WTC11 (cell line): ENCODE data around the gene KBTBD2. TPM values are rescaled to one million over a fixed set of nuclear protein-coding genes. Genes with fewer than 3 reads are reported as not detected.

Experiments used
- ATAC-seq: fragments of 200-7000 bp; cut with Tn5 transposase; 2 replicates; pipeline ENCODE4 v1.10.0; 2021; ENCODE audit warnings: mild to moderate bottlenecking, moderate library complexity
- CTCF ChIA-PET: fragments of 300-600 bp; sonication (Branson Sonifier 250); formaldehyde crosslinking; loops from one replicate; lab custom pipeline; 2021; ENCODE audit warnings: antibody characterized with exemption; lab: Charles Lee
- POLR2A ChIA-PET: fragments of 350-600 bp; sonication (Branson Sonifier 250); formaldehyde crosslinking; loops from one replicate; lab custom pipeline; 2021; ENCODE audit warnings: antibody characterized with exemption; lab: Charles Lee
- DNase-seq: peaks from one replicate; pipeline ENCODE4 v3.0.0; 2021; ENCODE audit warnings: low spot score
- H3K27ac Mint-ChIP-seq: 2 replicates; pipeline ENCODE4 v1.8.0; 2021; ENCODE audit warnings: mixed read lengths
- H3K27me3 Mint-ChIP-seq: 2 replicates; pipeline ENCODE4 v1.8.0; 2021; ENCODE audit warnings: low read depth, mild to moderate bottlenecking, moderate library complexity, mixed read lengths
- H3K36me3 Mint-ChIP-seq: 2 replicates; pipeline ENCODE4 v1.8.0; 2021; ENCODE audit warnings: mixed read lengths
- H3K4me1 Mint-ChIP-seq: 2 replicates; pipeline ENCODE4 v1.8.0; 2022; ENCODE audit warnings: mixed read lengths
- H3K4me3 Mint-ChIP-seq: 2 replicates; pipeline ENCODE4 v1.8.0; 2021; ENCODE audit warnings: mild to moderate bottlenecking, moderate library complexity, mixed read lengths
- H3K9me3 Mint-ChIP-seq: 2 replicates; pipeline ENCODE4 v1.8.0; 2021; ENCODE audit warnings: mixed read lengths
- ATF1 ChIP-seq: sonication (generic); formaldehyde crosslinking; IDR thresholded peaks from 2 replicates; pipeline ENCODE4 v1.8.1; 2023; ENCODE audit warnings: mild to moderate bottlenecking, moderate library complexity, missing genetic modification reagents
- CBFB ChIP-seq: sonication (generic); formaldehyde crosslinking; IDR thresholded peaks from 2 replicates; pipeline ENCODE4 v1.8.1; 2022; ENCODE audit warnings: mild to moderate bottlenecking, low read depth, missing genetic modification reagents
- EMX1 ChIP-seq: fragments of 250-450 bp; sonication (Bioruptor Pico); IDR thresholded peaks from 2 replicates; pipeline ENCODE4 v1.8.0; 2021; ENCODE audit warnings: mild to moderate bottlenecking
- FOXK1 ChIP-seq: sonication (generic); formaldehyde crosslinking; IDR thresholded peaks from 2 replicates; pipeline ENCODE4 v1.8.0; 2022; ENCODE audit warnings: mild to moderate bottlenecking, moderate library complexity, missing genetic modification reagents
- KAT7 ChIP-seq: sonication (generic); formaldehyde crosslinking; IDR thresholded peaks from 2 replicates; pipeline ENCODE4 v1.8.1; 2023; ENCODE audit warnings: missing genetic modification reagents, mild to moderate bottlenecking, borderline replicate concordance
- NFE2L1 ChIP-seq: sonication (generic); formaldehyde crosslinking; IDR thresholded peaks from 2 replicates; pipeline ENCODE4 v1.8.1; 2023; ENCODE audit warnings: missing genetic modification reagents
- NR1H2 ChIP-seq: sonication (generic); formaldehyde crosslinking; IDR thresholded peaks from 2 replicates; pipeline ENCODE4 v1.9.0; 2021; ENCODE audit warnings: mild to moderate bottlenecking, moderate library complexity, missing genetic modification reagents
- TCF7 ChIP-seq: sonication (generic); formaldehyde crosslinking; IDR thresholded peaks from 2 replicates; pipeline ENCODE4 v1.8.0; 2022; ENCODE audit warnings: mild to moderate bottlenecking, low read depth, missing genetic modification reagents, moderate library complexity
- ZBTB21 ChIP-seq: sonication (generic); formaldehyde crosslinking; IDR thresholded peaks from 2 replicates; pipeline ENCODE4 v1.8.1; 2023; ENCODE audit warnings: mild to moderate bottlenecking, missing genetic modification reagents, borderline replicate concordance
- total RNA-seq: library from RNA; stranded (reverse); gene quantifications from 3 replicates; pipeline ENCODE4 v1.2.3, GENCODE V29; 2021
- TF ChIP-seq, protein P1 (sequence below): fragments of 250-450 bp; sonication (Bioruptor Pico); IDR thresholded peaks from 2 replicates; pipeline ENCODE4 v1.9.0; 2021; ENCODE audit warnings: moderate library complexity, mild to moderate bottlenecking, inconsistent platforms, borderline replicate concordance
- TF ChIP-seq, protein P2 (sequence below): sonication (generic); formaldehyde crosslinking; IDR thresholded peaks from 2 replicates; pipeline ENCODE4 v1.8.1; 2022; ENCODE audit warnings: mild to moderate bottlenecking, missing genetic modification reagents, moderate library complexity, borderline replicate concordance
- TF ChIP-seq, protein P3 (sequence below): sonication (generic); formaldehyde crosslinking; conservative IDR thresholded peaks from 2 replicates; pipeline ENCODE4 v1.8.1; 2023; ENCODE audit warnings: mild to moderate bottlenecking, low read depth, missing genetic modification reagents, moderate library complexity
- TF ChIP-seq, protein P4 (sequence below): sonication (generic); formaldehyde crosslinking; IDR thresholded peaks from 2 replicates; pipeline ENCODE4 v1.8.0; 2022; ENCODE audit warnings: mild to moderate bottlenecking, missing genetic modification reagents
- TF ChIP-seq, protein P5 (sequence below): sonication (generic); formaldehyde crosslinking; conservative IDR thresholded peaks from 2 replicates; pipeline ENCODE4 v1.8.1; 2022; ENCODE audit warnings: mild to moderate bottlenecking, missing genetic modification reagents
- TF ChIP-seq, protein P6 (sequence below): sonication (generic); formaldehyde crosslinking; IDR thresholded peaks from 2 replicates; pipeline ENCODE4 v1.8.0; 2022; ENCODE audit warnings: mild to moderate bottlenecking, missing genetic modification reagents
- TF ChIP-seq, protein P7 (sequence below): fragments of 250-450 bp; sonication (Bioruptor Pico); IDR thresholded peaks from 2 replicates; pipeline ENCODE4 v1.9.0; 2021; ENCODE audit warnings: mild to moderate bottlenecking, borderline replicate concordance
- TF ChIP-seq, protein P8 (sequence below): sonication (generic); formaldehyde crosslinking; IDR thresholded peaks from 2 replicates; pipeline ENCODE4 v1.8.1; 2023; ENCODE audit warnings: mild to moderate bottlenecking, missing genetic modification reagents

Gene KBTBD2
- total RNA-seq, 1 experiment from 2014 or later = 29.7 TPM

DNA sequence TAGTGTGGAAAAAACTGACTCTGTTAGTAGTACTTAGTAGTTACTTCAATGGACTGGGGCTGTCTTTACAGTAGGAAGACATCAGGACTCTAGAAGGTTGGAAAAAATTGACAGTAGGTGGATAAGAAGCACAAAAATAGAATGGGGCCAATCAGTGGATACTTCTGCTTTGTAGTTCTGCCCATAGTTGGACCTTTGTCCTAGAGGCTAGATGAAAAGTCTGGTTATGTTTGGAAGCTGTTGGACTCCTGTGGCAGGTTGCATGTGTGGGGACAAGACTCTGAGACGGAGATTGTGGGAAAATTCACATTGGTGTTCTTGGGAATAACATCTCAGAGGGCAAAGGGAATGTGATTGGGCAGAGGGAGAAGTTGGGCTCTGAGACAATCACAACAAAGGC is 18.6 kb upstream of the KBTBD2 start:
- no peaks in the 10 kb centered on the region for H3K9me3 Mint-ChIP-seq
- peaks cover 41% of the 10 kb centered on the region for H3K27me3 Mint-ChIP-seq
- ChIA-PET CTCF (no interaction called here), POLR2A (no interaction called here)
- TF ChIP-seq, protein P1, sequence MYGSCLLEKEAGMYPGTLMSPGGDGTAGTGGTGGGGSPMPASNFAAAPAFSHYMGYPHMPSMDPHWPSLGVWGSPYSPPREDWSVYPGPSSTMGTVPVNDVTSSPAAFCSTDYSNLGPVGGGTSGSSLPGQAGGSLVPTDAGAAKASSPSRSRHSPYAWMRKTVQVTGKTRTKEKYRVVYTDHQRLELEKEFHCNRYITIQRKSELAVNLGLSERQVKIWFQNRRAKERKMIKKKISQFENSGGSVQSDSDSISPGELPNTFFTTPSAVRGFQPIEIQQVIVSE (CRISPR knock-in tag) = no peak
- TF ChIP-seq NFE2L1 (CRISPR knock-in tag) (no peak), ATF1 (CRISPR knock-in tag) (no peak), NR1H2 (CRISPR knock-in tag) (no peak), CBFB (CRISPR knock-in tag) (no peak)
- TF ChIP-seq, protein P2, sequence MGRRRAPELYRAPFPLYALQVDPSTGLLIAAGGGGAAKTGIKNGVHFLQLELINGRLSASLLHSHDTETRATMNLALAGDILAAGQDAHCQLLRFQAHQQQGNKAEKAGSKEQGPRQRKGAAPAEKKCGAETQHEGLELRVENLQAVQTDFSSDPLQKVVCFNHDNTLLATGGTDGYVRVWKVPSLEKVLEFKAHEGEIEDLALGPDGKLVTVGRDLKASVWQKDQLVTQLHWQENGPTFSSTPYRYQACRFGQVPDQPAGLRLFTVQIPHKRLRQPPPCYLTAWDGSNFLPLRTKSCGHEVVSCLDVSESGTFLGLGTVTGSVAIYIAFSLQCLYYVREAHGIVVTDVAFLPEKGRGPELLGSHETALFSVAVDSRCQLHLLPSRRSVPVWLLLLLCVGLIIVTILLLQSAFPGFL (CRISPR knock-in tag) = no peak
- TF ChIP-seq, protein P3, sequence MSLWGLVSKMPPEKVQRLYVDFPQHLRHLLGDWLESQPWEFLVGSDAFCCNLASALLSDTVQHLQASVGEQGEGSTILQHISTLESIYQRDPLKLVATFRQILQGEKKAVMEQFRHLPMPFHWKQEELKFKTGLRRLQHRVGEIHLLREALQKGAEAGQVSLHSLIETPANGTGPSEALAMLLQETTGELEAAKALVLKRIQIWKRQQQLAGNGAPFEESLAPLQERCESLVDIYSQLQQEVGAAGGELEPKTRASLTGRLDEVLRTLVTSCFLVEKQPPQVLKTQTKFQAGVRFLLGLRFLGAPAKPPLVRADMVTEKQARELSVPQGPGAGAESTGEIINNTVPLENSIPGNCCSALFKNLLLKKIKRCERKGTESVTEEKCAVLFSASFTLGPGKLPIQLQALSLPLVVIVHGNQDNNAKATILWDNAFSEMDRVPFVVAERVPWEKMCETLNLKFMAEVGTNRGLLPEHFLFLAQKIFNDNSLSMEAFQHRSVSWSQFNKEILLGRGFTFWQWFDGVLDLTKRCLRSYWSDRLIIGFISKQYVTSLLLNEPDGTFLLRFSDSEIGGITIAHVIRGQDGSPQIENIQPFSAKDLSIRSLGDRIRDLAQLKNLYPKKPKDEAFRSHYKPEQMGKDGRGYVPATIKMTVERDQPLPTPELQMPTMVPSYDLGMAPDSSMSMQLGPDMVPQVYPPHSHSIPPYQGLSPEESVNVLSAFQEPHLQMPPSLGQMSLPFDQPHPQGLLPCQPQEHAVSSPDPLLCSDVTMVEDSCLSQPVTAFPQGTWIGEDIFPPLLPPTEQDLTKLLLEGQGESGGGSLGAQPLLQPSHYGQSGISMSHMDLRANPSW (CRISPR knock-in tag) = no peak
- TF ChIP-seq, all 79 proteins: peak for 0
- H3K4me3 Mint-ChIP-seq = no peak overlapping the region
- ATAC-seq (no peak), DNase-seq (no peak)
- no peaks in the 10 kb centered on the region for H3K36me3 Mint-ChIP-seq
- peaks cover 7% of the 10 kb centered on the region for H3K4me1 Mint-ChIP-seq
- H3K27ac Mint-ChIP-seq = no peak overlapping the region

DNA sequence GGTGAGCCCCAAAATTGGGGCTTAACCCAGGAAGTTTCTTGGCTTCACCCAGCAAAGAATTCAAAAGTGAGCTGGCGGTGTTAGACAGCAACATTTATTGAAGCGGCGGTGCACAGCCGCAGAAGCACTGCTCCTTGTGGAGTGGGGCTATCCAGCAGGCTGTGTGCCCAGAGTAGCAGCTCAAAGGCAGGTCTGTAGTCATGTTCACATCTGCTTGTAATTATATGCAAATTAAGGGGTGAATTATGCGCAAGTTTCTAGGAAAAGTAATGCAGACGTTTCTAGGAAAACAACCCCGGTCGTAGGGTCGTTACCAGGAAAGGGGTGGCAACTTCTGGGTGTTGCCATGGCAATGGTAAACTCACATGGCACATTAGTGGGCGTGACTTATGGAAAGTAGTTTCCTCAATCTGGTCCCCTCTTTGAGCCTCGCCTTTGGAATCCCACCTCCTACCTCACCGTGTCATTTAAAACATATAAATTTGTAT is 13.7 kb upstream of the KBTBD2 start:
- Mint-ChIP-seq H3K27ac (no peak overlapping the region), H3K4me3 (peak overlapping the region; percentile 61), H3K36me3 (no peaks in the 10 kb centered on the region), H3K9me3 (no peaks in the 10 kb centered on the region), H3K27me3 (peaks cover 19% of the 10 kb centered on the region), H3K4me1 (peaks cover 10% of the 10 kb centered on the region)
- peak; percentile 62 for DNase-seq
- CTCF ChIA-PET = interaction anchor here (1.3 kb wide), 1 partner anchor 59 kb away, joined by 4 read pairs; no protein-coding TSS in a partner anchor
- TF ChIP-seq CBFB (CRISPR knock-in tag) (no peak), TCF7 (CRISPR knock-in tag) (no peak)
- TF ChIP-seq, protein P4, sequence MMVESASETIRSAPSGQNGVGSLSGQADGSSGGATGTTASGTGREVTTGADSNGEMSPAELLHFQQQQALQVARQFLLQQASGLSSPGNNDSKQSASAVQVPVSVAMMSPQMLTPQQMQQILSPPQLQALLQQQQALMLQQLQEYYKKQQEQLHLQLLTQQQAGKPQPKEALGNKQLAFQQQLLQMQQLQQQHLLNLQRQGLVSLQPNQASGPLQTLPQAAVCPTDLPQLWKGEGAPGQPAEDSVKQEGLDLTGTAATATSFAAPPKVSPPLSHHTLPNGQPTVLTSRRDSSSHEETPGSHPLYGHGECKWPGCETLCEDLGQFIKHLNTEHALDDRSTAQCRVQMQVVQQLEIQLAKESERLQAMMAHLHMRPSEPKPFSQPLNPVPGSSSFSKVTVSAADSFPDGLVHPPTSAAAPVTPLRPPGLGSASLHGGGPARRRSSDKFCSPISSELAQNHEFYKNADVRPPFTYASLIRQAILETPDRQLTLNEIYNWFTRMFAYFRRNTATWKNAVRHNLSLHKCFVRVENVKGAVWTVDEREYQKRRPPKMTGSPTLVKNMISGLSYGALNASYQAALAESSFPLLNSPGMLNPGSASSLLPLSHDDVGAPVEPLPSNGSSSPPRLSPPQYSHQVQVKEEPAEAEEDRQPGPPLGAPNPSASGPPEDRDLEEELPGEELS (CRISPR knock-in tag) = no peak
- TF ChIP-seq, protein P5, sequence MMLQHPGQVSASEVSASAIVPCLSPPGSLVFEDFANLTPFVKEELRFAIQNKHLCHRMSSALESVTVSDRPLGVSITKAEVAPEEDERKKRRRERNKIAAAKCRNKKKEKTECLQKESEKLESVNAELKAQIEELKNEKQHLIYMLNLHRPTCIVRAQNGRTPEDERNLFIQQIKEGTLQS = no peak
- TF ChIP-seq, protein P6, sequence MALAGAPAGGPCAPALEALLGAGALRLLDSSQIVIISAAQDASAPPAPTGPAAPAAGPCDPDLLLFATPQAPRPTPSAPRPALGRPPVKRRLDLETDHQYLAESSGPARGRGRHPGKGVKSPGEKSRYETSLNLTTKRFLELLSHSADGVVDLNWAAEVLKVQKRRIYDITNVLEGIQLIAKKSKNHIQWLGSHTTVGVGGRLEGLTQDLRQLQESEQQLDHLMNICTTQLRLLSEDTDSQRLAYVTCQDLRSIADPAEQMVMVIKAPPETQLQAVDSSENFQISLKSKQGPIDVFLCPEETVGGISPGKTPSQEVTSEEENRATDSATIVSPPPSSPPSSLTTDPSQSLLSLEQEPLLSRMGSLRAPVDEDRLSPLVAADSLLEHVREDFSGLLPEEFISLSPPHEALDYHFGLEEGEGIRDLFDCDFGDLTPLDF (CRISPR knock-in tag) = no peak
- ATAC-seq = peak; percentile 95
- POLR2A ChIA-PET = interaction anchor here (0.5 kb wide), 1 partner anchor 178 kb away, joined by 4 read pairs; no protein-coding TSS in a partner anchor

DNA sequence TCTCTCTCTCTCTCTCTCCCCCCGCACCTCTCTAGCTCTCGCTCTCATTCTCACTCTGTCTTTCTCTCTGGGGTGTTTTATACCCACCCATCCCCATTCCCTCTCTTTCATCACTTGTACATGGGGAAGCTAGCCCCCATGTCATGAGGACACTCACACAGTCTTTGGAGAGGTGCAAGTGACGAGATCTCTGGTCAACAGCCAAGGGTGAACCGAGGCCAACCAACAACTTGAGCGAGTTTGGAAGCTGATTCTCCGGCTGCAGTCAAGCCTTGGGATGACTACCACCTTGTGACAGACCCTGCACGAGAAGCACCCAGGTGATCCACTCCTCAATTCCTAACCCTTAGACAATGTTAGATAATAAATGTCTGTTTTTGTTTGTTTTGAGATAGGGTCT is 10.1 kb upstream of the KBTBD2 start:
- Mint-ChIP-seq H3K4me1 (peaks cover 5% of the 10 kb centered on the region; the same call in 1 of the 2 replicates), H3K9me3 (no peaks in the 10 kb centered on the region), H3K4me3 (no peak overlapping the region), H3K27ac (no peak overlapping the region), H3K36me3 (no peaks in the 10 kb centered on the region), H3K27me3 (peaks cover 33% of the 10 kb centered on the region)
- POLR2A ChIA-PET = no interaction called here
- CTCF ChIA-PET = no interaction called here
- no peak for ATAC-seq
- DNase-seq = no peak
- no peak for TF ChIP-seq KAT7 (CRISPR knock-in tag)
- TF ChIP-seq, protein P7, sequence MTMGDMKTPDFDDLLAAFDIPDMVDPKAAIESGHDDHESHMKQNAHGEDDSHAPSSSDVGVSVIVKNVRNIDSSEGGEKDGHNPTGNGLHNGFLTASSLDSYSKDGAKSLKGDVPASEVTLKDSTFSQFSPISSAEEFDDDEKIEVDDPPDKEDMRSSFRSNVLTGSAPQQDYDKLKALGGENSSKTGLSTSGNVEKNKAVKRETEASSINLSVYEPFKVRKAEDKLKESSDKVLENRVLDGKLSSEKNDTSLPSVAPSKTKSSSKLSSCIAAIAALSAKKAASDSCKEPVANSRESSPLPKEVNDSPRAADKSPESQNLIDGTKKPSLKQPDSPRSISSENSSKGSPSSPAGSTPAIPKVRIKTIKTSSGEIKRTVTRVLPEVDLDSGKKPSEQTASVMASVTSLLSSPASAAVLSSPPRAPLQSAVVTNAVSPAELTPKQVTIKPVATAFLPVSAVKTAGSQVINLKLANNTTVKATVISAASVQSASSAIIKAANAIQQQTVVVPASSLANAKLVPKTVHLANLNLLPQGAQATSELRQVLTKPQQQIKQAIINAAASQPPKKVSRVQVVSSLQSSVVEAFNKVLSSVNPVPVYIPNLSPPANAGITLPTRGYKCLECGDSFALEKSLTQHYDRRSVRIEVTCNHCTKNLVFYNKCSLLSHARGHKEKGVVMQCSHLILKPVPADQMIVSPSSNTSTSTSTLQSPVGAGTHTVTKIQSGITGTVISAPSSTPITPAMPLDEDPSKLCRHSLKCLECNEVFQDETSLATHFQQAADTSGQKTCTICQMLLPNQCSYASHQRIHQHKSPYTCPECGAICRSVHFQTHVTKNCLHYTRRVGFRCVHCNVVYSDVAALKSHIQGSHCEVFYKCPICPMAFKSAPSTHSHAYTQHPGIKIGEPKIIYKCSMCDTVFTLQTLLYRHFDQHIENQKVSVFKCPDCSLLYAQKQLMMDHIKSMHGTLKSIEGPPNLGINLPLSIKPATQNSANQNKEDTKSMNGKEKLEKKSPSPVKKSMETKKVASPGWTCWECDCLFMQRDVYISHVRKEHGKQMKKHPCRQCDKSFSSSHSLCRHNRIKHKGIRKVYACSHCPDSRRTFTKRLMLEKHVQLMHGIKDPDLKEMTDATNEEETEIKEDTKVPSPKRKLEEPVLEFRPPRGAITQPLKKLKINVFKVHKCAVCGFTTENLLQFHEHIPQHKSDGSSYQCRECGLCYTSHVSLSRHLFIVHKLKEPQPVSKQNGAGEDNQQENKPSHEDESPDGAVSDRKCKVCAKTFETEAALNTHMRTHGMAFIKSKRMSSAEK (CRISPR knock-in tag) = no peak
- TF ChIP-seq ATF1 (CRISPR knock-in tag) = no peak
- TF ChIP-seq ZBTB21 = no peak
- no peak for TF ChIP-seq EMX1 (CRISPR knock-in tag)
- TF ChIP-seq FOXK1 (CRISPR knock-in tag) = no peak
- TF ChIP-seq, protein P8, sequence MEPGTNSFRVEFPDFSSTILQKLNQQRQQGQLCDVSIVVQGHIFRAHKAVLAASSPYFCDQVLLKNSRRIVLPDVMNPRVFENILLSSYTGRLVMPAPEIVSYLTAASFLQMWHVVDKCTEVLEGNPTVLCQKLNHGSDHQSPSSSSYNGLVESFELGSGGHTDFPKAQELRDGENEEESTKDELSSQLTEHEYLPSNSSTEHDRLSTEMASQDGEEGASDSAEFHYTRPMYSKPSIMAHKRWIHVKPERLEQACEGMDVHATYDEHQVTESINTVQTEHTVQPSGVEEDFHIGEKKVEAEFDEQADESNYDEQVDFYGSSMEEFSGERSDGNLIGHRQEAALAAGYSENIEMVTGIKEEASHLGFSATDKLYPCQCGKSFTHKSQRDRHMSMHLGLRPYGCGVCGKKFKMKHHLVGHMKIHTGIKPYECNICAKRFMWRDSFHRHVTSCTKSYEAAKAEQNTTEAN = no peak
